Cardiac muscle cell (in vitro differentiated cells and primary cell): ENCODE measurements around the gene GMPPA. TPM values are rescaled to one million over a fixed set of nuclear protein-coding genes. Genes with fewer than 3 reads are reported as not detected.

Source experiments
- DNase-seq, 2 donors: peaks; one replicate each; pipeline versions ENCODE4 v3.0.0 to v3.0.0-alpha.2; 2010 to 2017; ENCODE audit warnings: low read depth in 1 of 2, low spot score in 1 of 2
- H3K27ac ChIP-seq: fragments of 200-600 bp; sonication (generic); 2 replicates; pipeline ENCODE4 v1.5.1; 2016
- H3K27me3 ChIP-seq: fragments of 200-600 bp; sonication (generic); 2 replicates; pipeline ENCODE4 v1.6.0; 2016; ENCODE audit warnings: control low read depth
- H3K36me3 ChIP-seq: fragments of 200-600 bp; sonication (generic); 2 replicates; pipeline ENCODE4 v1.5.1; 2016; ENCODE audit warnings: control low read depth
- H3K4me1 ChIP-seq: fragments of 200-600 bp; sonication (generic); 2 replicates; pipeline ENCODE4 v1.8.1; 2017; ENCODE audit warnings: low read depth, mild to moderate bottlenecking, mixed run types
- H3K4me3 ChIP-seq: fragments of 200-600 bp; sonication (generic); 2 replicates; pipeline ENCODE4 v1.5.1; 2016; ENCODE audit warnings: mild to moderate bottlenecking
- H3K9me3 ChIP-seq: fragments of 200-600 bp; sonication (generic); 2 replicates; pipeline ENCODE4 v1.5.1; 2017; ENCODE audit warnings: low read depth, mild to moderate bottlenecking, control low read depth
- CTCF ChIP-seq: IDR thresholded peaks from 2 replicates; pipeline ENCODE4 v1.5.1; 2012; ENCODE audit warnings: low read depth, mild to moderate bottlenecking, low read length
- polyA plus RNA-seq: library from polyadenylated mRNA; unstranded; fragments of >200 nt; fragmentation: Nextera tagmentation; extraction: Ambion mirVana; gene quantifications from 2 replicates; pipeline ENCODE4 v1.2.1, GENCODE V29; 2016
- total RNA-seq: library from RNA; depleted of rRNA; stranded (reverse); fragments of >200 nt; gene quantifications from 2 replicates; pipeline ENCODE4 v1.2.3, GENCODE V29; 2016

GMPPA gene
- total and polyA plus RNA-seq, 2 experiments from 2014 or later: 35.0 to 67.5 TPM

- Histone ChIP-seq H3K27me3 (no peaks in the 10 kb centered on the region), H3K27ac (peak overlapping the region; percentile 44), H3K4me1 (peaks cover 79% of the 10 kb centered on the region)
Observed at GRCh38 chr2:219524817-219525216, 26.1 kb downstream of the GMPPA start.

GRCh38 chr2:219525533-219526232 is 27.0 kb downstream of the GMPPA start:
- Histone ChIP-seq H3K27ac (peak overlapping the region; percentile 86), H3K9me3 (no peaks in the 10 kb centered on the region), H3K27me3 (no peaks in the 10 kb centered on the region), H3K4me1 (peaks cover 72% of the 10 kb centered on the region), H3K4me3 (no peak overlapping the region), H3K36me3 (no peaks in the 10 kb centered on the region)
- DNase-seq: peak; percentile 70 to 84
- no peak for TF ChIP-seq CTCF

More at GRCh38 chr2:219524817-219525216, 26.1 kb downstream of the GMPPA start:
- H3K4me3 ChIP-seq: no peak overlapping the region
- H3K9me3 ChIP-seq: no peaks in the 10 kb centered on the region
- no peak for TF ChIP-seq CTCF
- H3K36me3 ChIP-seq: no peaks in the 10 kb centered on the region
- DNase-seq: no peak

- no peak for TF ChIP-seq CTCF
Observed at GRCh38 chr2:219526320-219527075, 27.8 kb downstream of the GMPPA start.

GRCh38 chr2:219527076-219527394 is 28.3 kb downstream of the GMPPA start:
- Histone ChIP-seq H3K4me1 (peaks cover 59% of the 10 kb centered on the region), H3K27ac (peak overlapping the region; percentile 86), H3K4me3 (no peak overlapping the region), H3K9me3 (no peaks in the 10 kb centered on the region), H3K36me3 (no peaks in the 10 kb centered on the region), H3K27me3 (no peaks in the 10 kb centered on the region)
- no peak for TF ChIP-seq CTCF
- peak in 1 of 2 donors; percentile 67 for DNase-seq

More at GRCh38 chr2:219526320-219527075, 27.8 kb downstream of the GMPPA start:
- no peaks in the 10 kb centered on the region for H3K36me3 ChIP-seq
- H3K9me3 ChIP-seq: no peaks in the 10 kb centered on the region
- no peaks in the 10 kb centered on the region for H3K27me3 ChIP-seq
- peak overlapping the region; percentile 86 for H3K27ac ChIP-seq
- H3K4me1 ChIP-seq: peaks cover 64% of the 10 kb centered on the region
- DNase-seq: no peak
- H3K4me3 ChIP-seq: no peak overlapping the region

GRCh38 chr2:219527472-219527871 is 28.8 kb downstream of the GMPPA start:
- Histone ChIP-seq H3K4me1 (peaks cover 54% of the 10 kb centered on the region), H3K36me3 (no peaks in the 10 kb centered on the region), H3K9me3 (no peaks in the 10 kb centered on the region), H3K27me3 (no peaks in the 10 kb centered on the region), H3K4me3 (no peak overlapping the region), H3K27ac (peak overlapping the region; percentile 86)
- no peak for DNase-seq
- TF ChIP-seq CTCF: no peak
